GM12878 (cell line): Measurements from ENCODE around the gene KCNK13.

Source experiments
- CTCF ChIP-seq, 3 experiments: IDR thresholded peaks in 2 of 3; conservative IDR thresholded peaks in 1 of 3; 2 replicates each; pipeline ENCODE4 v1.5.1; 2011; ENCODE audit warnings: low read depth in 3 of 3, low read length in 3 of 3, mild to moderate bottlenecking in 3 of 3, control low read depth in 2 of 3, moderate library complexity in 2 of 3, inconsistent platforms in 1 of 3, mixed read lengths in 1 of 3; ENCODE audit not compliant: control insufficient read depth in 2 of 3, insufficient read depth in 1 of 3; ENCODE audit errors: extremely low read depth in 1 of 3
- REST ChIP-seq: IDR thresholded peaks from 2 replicates; pipeline ENCODE4 v1.6.1; 2012; ENCODE audit warnings: mild to moderate bottlenecking, low read depth, low read length
- SREBF2 ChIP-seq: IDR thresholded peaks from 2 replicates; pipeline ENCODE4 v1.6.1; 2012; ENCODE audit warnings: mild to moderate bottlenecking, low read length

DNA sequence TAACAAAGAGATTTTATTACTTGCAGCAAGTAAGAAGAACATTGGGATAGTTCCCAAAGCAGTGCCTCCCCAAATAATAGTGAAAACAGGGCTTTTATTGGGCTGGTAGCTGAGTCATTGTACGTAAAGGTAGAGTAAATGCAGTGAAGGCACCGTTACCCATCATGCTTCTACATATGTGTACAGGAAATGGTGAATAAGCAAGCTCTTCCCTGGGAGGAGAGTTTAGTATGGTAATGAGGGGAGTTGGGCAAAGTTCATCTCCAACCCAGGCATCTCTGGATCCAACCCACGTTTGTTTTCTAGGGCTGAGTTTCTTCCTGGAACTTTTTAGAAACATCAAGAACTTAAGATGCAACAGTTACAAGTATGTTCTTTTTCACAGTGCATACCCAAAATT, 56.2 kb downstream of the KCNK13 start:
- no peak for TF ChIP-seq SREBF2
- no peak for TF ChIP-seq CTCF (IDR thresholded peaks at IDR 0.05 in 2 of 3, conservative IDR thresholded peaks at IDR 0.05 in 1 of 3; ENCODE audit: control insufficient read depth in 2 of 3, extremely low read depth in 1 of 3, insufficient read depth in 1 of 3, low read depth in 3 of 3, low read length in 3 of 3)
- no peak for TF ChIP-seq REST
